PFSK-1 (cell line): ENCODE data around the gene AP2B1.

Source experiments
- FOXP2 ChIP-seq: optimal IDR thresholded peaks from 2 replicates; pipeline ENCODE3; 2011; ENCODE audit warnings: borderline replicate concordance, control low read depth, inconsistent platforms; ENCODE audit not compliant: insufficient read depth; ENCODE audit errors: extremely low read length, extremely low read depth
- REST ChIP-seq, 2 experiments: IDR thresholded peaks; 2 replicates each; pipeline versions ENCODE4 v1.6.1 to v1.8.0; 2011 to 2012; ENCODE audit warnings: low read depth in 2 of 2, low read length in 2 of 2, control low read depth in 1 of 2, inconsistent platforms in 1 of 2, mild to moderate bottlenecking in 1 of 2, moderate library complexity in 1 of 2; ENCODE audit not compliant: insufficient read depth in 1 of 2
- TAF1 ChIP-seq: IDR thresholded peaks from 2 replicates; pipeline ENCODE4 v1.6.1; 2012; ENCODE audit warnings: low read length, control low read depth, borderline replicate concordance; ENCODE audit not compliant: insufficient read depth

DNA sequence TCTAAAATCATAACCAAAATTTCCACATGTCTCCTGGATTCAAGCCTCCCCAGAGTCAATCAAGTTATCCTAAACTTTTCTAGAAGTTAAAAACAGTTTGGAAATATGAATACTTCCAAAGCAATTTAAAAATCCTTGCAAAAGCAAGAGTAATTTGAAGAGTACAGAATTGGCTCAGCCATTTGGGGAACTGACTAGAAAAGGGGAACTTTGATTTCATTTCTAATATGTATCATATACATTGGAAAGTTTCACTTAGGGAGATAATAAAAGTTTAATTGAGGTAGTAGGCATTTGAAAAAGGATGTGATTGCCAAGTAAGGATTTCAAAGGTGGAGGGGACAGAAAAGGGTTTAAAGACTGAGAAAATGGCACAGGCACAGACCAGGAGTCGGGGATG, 40.6 kb upstream of the AP2B1 start:
- no peak for TF ChIP-seq FOXP2
- TF ChIP-seq REST (IDR thresholded peaks at IDR 0.05; ENCODE audit: insufficient read depth in 1 of 2, low read depth in 2 of 2, low read length in 2 of 2), result no peak
- no peak for TF ChIP-seq TAF1
